ENCODE data around the gene TRMT44.

The TRMT44 gene

GRCh38 chr4:8437281-8437680 is 3.3 kb upstream of the TRMT44 start:
- no peak for DNase-seq

GRCh38 chr4:8438743-8439142 is 1.8 kb upstream of the TRMT44 start:
- DNase-seq, result no peak

- no peak for DNase-seq
Measured at GRCh38 chr4:8439168-8439567, 1.4 kb upstream of the TRMT44 start.

- peak; percentile 9 for DNase-seq
Measured at GRCh38 chr4:8439914-8440491, 574 bp upstream of the TRMT44 start.

- no peak for DNase-seq
Measured at GRCh38 chr4:8441499-8442091, 1.0 kb downstream of the TRMT44 start.

- DNase-seq, result no peak
Measured at GRCh38 chr4:8442596-8443358, 2.2 kb downstream of the TRMT44 start.

- no peak for DNase-seq
Measured at GRCh38 chr4:8443801-8444200, 3.2 kb downstream of the TRMT44 start.

GRCh38 chr4:8446122-8446521 is 5.5 kb downstream of the TRMT44 start:
- DNase-seq, result no peak

GRCh38 chr4:8451440-8452182 is 11.0 kb downstream of the TRMT44 start:
- no peak for DNase-seq

GRCh38 chr4:8453957-8454356 is 13.4 kb downstream of the TRMT44 start:
- DNase-seq, result no peak

GRCh38 chr4:8457646-8458252 is 17.2 kb downstream of the TRMT44 start:
- DNase-seq, result no peak

- no peak for DNase-seq
Measured at GRCh38 chr4:8459867-8460445, 19.4 kb downstream of the TRMT44 start.

GRCh38 chr4:8461086-8461485 is 20.5 kb downstream of the TRMT44 start:
- no peak for DNase-seq

- no peak for DNase-seq
Measured at GRCh38 chr4:8461616-8462015, 21.0 kb downstream of the TRMT44 start.

GRCh38 chr4:8463811-8464210 is 23.2 kb downstream of the TRMT44 start:
- DNase-seq, result no peak

GRCh38 chr4:8464381-8464780 is 23.8 kb downstream of the TRMT44 start:
- DNase-seq, result no peak

GRCh38 chr4:8465615-8466611 is 25.3 kb downstream of the TRMT44 start:
- no peak for DNase-seq

- DNase-seq, result no peak
Measured at GRCh38 chr4:8467016-8467415, 26.4 kb downstream of the TRMT44 start.

GRCh38 chr4:8468746-8469535 is 28.4 kb downstream of the TRMT44 start:
- DNase-seq, result peak; percentile 22

GRCh38 chr4:8469550-8469949 is 29.0 kb downstream of the TRMT44 start:
- no peak for DNase-seq

All from NCI-H1694 (cell line).